Measurements from ENCODE around the gene LRRTM4. TPM values are rescaled to one million over a fixed set of nuclear protein-coding genes. Genes with fewer than 3 reads are reported as not detected.

The LRRTM4 gene
- polyA plus RNA-seq, 1 donor from 2014 or later, result 37.1 TPM

DNA sequence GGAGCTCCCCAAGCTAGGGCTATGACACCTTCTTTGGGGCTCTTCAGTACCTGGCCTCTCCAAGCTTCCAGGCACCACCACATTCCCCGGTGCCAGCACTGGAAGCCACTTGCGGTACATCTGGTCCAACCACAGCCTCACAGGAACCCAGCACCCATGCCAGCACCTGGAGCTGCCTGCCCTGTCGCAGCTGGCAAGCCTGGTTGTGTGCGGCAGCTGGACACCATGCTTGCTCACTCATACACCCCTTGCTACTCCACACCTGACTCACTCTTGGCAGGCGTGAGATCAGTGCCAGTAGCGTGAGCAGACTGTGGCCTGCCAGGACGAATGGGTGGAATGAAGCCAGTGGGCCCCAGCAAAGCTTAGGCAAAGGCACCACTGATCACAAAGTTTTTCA is 34.0 kb downstream of the LRRTM4 start:
- no peaks in the 10 kb centered on the region for H3K79me2 ChIP-seq (replicated peaks; ENCODE audit: insufficient read depth, low read length)
- H3K36me3 ChIP-seq (ENCODE audit: insufficient read depth, low read length), result no peaks in the 10 kb centered on the region
- H3K4me2 ChIP-seq (ENCODE audit: low read length), result no peak overlapping the region
- H3K27me3 ChIP-seq (ENCODE audit: insufficient read depth, low read depth, low read length), result no peaks in the 10 kb centered on the region
- H3K9me2 ChIP-seq (ENCODE audit: insufficient read depth, low read length), result no peaks in the 10 kb centered on the region
- no peaks in the 10 kb centered on the region for H3K9me3 ChIP-seq (ENCODE audit: low read length)
- no peaks in the 10 kb centered on the region for H3F3A ChIP-seq (ENCODE audit: insufficient read depth, low read length, poor library complexity, severe bottlenecking)
- H3K4me3 ChIP-seq (ENCODE audit: low read length), result no peak overlapping the region
- H4K20me1 ChIP-seq (ENCODE audit: insufficient read depth), result no peaks in the 10 kb centered on the region
- H2AFZ ChIP-seq (ENCODE audit: low read depth, low read length), result no peak overlapping the region
- TF ChIP-seq, protein P1, sequence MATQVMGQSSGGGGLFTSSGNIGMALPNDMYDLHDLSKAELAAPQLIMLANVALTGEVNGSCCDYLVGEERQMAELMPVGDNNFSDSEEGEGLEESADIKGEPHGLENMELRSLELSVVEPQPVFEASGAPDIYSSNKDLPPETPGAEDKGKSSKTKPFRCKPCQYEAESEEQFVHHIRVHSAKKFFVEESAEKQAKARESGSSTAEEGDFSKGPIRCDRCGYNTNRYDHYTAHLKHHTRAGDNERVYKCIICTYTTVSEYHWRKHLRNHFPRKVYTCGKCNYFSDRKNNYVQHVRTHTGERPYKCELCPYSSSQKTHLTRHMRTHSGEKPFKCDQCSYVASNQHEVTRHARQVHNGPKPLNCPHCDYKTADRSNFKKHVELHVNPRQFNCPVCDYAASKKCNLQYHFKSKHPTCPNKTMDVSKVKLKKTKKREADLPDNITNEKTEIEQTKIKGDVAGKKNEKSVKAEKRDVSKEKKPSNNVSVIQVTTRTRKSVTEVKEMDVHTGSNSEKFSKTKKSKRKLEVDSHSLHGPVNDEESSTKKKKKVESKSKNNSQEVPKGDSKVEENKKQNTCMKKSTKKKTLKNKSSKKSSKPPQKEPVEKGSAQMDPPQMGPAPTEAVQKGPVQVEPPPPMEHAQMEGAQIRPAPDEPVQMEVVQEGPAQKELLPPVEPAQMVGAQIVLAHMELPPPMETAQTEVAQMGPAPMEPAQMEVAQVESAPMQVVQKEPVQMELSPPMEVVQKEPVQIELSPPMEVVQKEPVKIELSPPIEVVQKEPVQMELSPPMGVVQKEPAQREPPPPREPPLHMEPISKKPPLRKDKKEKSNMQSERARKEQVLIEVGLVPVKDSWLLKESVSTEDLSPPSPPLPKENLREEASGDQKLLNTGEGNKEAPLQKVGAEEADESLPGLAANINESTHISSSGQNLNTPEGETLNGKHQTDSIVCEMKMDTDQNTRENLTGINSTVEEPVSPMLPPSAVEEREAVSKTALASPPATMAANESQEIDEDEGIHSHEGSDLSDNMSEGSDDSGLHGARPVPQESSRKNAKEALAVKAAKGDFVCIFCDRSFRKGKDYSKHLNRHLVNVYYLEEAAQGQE (IDR thresholded peaks at IDR 0.05; ENCODE audit: borderline replicate concordance), result no peak
- TF ChIP-seq RAD21 (conservative IDR thresholded peaks at IDR 0.05), result no peak
- TF ChIP-seq SMC3 (conservative IDR thresholded peaks at IDR 0.05; ENCODE audit: poor library complexity), result no peak
- no peak for TF ChIP-seq EZH2 (IDR thresholded peaks at IDR 0.05; ENCODE audit: borderline replicate concordance, insufficient read depth, low read length, poor library complexity, severe bottlenecking)
- H3K9ac ChIP-seq (ENCODE audit: low read length), result no peak overlapping the region
- no peak overlapping the region for H3K27ac ChIP-seq (ENCODE audit: low read length)

GRCh38 chr2:77487074-77487803 is 34.9 kb downstream of the LRRTM4 start:
- Histone ChIP-seq H3K27me3 (ENCODE audit: insufficient read depth, low read depth, low read length) (no peaks in the 10 kb centered on the region), H3F3A (ENCODE audit: insufficient read depth, low read length, poor library complexity, severe bottlenecking) (no peaks in the 10 kb centered on the region)

More at GRCh38 chr2:77487074-77487803, 34.9 kb downstream of the LRRTM4 start:
- Histone ChIP-seq H3K36me3 (ENCODE audit: insufficient read depth, low read length) (no peaks in the 10 kb centered on the region), H3K9me2 (ENCODE audit: insufficient read depth, low read length) (no peaks in the 10 kb centered on the region), H3K9ac (ENCODE audit: low read length) (no peak overlapping the region), H3K9me3 (ENCODE audit: low read length) (no peaks in the 10 kb centered on the region), H3K27ac (ENCODE audit: low read length) (no peak overlapping the region), H4K20me1 (ENCODE audit: insufficient read depth) (no peaks in the 10 kb centered on the region), H3K4me2 (ENCODE audit: low read length) (no peak overlapping the region), H3K79me2 (replicated peaks; ENCODE audit: insufficient read depth, low read length) (no peaks in the 10 kb centered on the region), H3K4me3 (ENCODE audit: low read length) (no peak overlapping the region), H2AFZ (ENCODE audit: low read depth, low read length) (no peak overlapping the region)
- TF ChIP-seq EZH2 (IDR thresholded peaks at IDR 0.05; ENCODE audit: borderline replicate concordance, insufficient read depth, low read length, poor library complexity, severe bottlenecking) (no peak), POLR2AphosphoS5 (IDR thresholded peaks at IDR 0.05) (no peak), CTCF (IDR thresholded peaks at IDR 0.05; ENCODE audit: poor library complexity, severe bottlenecking) (no peak), EP300 (conservative IDR thresholded peaks at IDR 0.05; ENCODE audit: poor library complexity, severe bottlenecking) (no peak), RAD21 (conservative IDR thresholded peaks at IDR 0.05) (no peak), TAF1 (IDR thresholded peaks at IDR 0.05; ENCODE audit: low read depth) (no peak), MXI1 (conservative IDR thresholded peaks at IDR 0.05; ENCODE audit: poor library complexity, severe bottlenecking) (no peak), SMC3 (conservative IDR thresholded peaks at IDR 0.05; ENCODE audit: poor library complexity) (no peak)
- TF ChIP-seq, protein P1 (IDR thresholded peaks at IDR 0.05; ENCODE audit: borderline replicate concordance), result no peak
